HUES64 (cell line): ENCODE results near the gene GGTLC3.
"Not testable (repeated sequence)": the region's sequence is repeated elsewhere in the genome, so short reads cannot be mapped to it uniquely, and the experiment has no call there.

Experiments used
- H3K27ac ChIP-seq: 2 replicates; pipeline ENCODE4 v1.7.0; 2013; ENCODE audit warnings: low read depth, low read length, inconsistent platforms
- H3K27me3 ChIP-seq: 2 replicates; pipeline ENCODE4 v1.6.1; 2013; ENCODE audit warnings: mild to moderate bottlenecking, low read length; ENCODE audit not compliant: insufficient read depth
- H3K36me3 ChIP-seq: 2 replicates; pipeline ENCODE4 v1.6.1; 2013; ENCODE audit warnings: mild to moderate bottlenecking, low read length; ENCODE audit not compliant: insufficient read depth
- H3K4me1 ChIP-seq: 2 replicates; pipeline ENCODE4 v1.6.1; 2013; ENCODE audit warnings: mild to moderate bottlenecking, low read length, moderate library complexity; ENCODE audit not compliant: insufficient read depth
- H3K4me3 ChIP-seq: 2 replicates; pipeline ENCODE4 v1.5.1; 2013; ENCODE audit warnings: mild to moderate bottlenecking, low read length, moderate library complexity
- H3K9ac ChIP-seq: 2 replicates; pipeline ENCODE4 v1.6.1; 2013; ENCODE audit warnings: mild to moderate bottlenecking, low read depth, low read length
- H3K9me3 ChIP-seq: 2 replicates; pipeline ENCODE4 v1.6.1; 2013; ENCODE audit warnings: low read depth, low read length; ENCODE audit not compliant: insufficient read depth
- WGBS: fragments of 150-250, 120-280 bp; methylation state at CpG from one replicate; pipeline ENCODE4 v1.1.7; 2013; ENCODE audit warnings: missing lambda C conversion rate; 5-methylcytosine and 5-hydroxymethylcytosine counted together

GGTLC3 gene

DNA sequence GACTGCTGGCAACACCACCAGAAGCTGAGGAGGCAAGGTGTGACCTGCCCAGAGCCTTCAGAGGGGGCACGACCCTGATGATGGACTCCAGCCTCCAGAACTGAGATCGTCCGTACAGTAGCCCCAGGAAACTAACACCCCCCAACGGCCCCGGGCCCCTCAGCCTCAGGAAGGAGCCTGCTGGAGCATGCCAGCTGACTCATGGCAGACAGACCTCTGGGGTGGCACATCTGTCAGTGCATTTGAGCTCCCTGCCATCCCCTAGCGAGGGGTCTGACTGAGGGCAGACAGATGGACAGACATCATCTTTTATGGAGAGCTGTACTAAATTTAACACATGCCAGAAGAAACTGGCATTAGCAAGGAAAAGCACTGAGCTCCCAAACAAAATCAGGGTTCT is 22.0 kb upstream of the GGTLC3 start:
- not testable (repeated sequence) for H3K9me3 ChIP-seq, H3K27ac ChIP-seq, H3K36me3 ChIP-seq, H3K4me1 ChIP-seq, H3K27me3 ChIP-seq, H3K9ac ChIP-seq, H3K4me3 ChIP-seq
- WGBS = 95% methylated on average over 5 of the region's 6 CpGs

DNA sequence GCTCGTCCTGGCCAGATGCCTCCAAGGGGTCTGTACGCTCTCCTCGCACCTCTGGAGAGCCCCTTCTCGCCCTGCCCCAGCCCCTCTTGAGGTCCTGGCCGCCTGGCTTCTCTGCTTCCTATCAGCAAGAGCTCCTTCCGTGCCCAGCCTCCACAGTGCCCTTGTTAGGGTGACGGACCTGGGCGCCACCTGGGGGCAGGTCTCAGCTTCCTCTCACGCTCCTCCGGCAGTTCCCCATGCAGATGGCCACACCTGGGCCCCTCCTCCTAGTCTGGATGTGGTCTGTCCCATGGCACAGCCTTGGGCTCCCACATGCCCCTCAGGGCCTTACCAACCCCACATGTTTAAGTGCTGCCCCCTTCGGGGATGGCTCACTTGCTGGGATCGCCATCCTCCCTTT is 16.4 kb upstream of the GGTLC3 start:
- H3K4me1 ChIP-seq, H3K4me3 ChIP-seq, H3K27ac ChIP-seq, H3K9ac ChIP-seq, H3K36me3 ChIP-seq, H3K27me3 ChIP-seq, H3K9me3 ChIP-seq: not testable (repeated sequence)
- WGBS = no CpG with 5 or more reads among the region's 12 CpGs

DNA sequence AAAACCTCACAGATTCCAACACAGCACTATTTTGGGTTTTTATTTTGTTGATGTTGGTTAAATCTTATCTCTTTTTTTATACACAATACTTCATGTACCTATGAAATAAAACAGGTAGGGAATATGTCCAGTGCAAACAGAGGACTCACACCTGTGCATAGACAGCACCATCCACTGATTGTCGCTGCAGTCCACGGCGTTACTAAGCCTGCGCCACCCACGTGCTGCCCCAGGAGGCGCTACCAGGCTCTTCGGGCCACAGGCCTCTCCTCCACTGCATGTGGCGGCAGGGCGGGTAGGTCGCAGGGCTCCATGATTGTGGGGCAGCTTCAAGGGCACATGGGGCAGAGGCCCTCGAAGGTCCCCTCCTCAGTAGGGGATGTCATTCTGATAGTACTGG is 15.7 kb upstream of the GGTLC3 start:
- not testable (repeated sequence) for H3K9ac ChIP-seq, H3K27me3 ChIP-seq, H3K9me3 ChIP-seq, H3K27ac ChIP-seq, H3K36me3 ChIP-seq, H3K4me3 ChIP-seq, H3K4me1 ChIP-seq
- WGBS = no CpG with 5 or more reads among the region's 11 CpGs

DNA sequence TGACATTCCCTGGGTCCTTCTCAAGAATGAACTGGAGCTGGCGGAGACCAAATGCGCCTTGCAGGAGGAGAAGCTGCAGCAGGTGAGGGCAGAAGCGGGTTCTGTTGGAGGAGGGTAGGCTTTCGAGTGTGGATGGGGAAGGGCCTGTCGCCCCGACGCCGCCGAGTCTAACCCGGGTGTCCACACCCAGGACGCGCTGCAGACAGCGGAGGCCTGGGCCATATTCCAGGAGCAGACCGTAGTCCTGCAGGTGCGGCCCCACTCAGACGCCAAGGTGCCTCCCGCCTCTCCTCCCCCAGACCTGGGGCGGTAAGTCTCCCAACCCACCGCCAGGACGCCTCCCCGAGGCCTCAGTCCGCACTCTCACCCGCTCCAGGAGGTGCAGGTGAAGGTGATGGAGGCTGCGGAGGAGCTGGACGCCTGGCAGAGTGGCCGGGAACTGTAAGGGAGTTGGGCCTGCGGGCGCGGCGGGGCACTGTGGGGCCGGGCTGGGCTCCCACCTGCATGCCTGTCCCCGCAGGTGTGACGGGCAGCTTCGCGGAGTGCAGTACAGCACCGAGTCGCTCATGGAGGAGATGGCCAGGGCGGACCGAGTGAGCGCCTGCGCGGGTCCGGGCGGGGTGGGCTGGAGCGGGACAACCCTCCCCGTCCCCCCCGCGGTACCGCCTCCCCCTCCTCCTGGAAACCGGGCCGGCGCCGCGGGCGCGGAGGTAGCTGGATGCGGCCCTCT is 11.6 kb upstream of the GGTLC3 start:
- H3K9ac ChIP-seq, H3K4me3 ChIP-seq, H3K27ac ChIP-seq, H3K9me3 ChIP-seq, H3K36me3 ChIP-seq, H3K4me1 ChIP-seq, H3K27me3 ChIP-seq: not testable (repeated sequence)
- no CpG with 5 or more reads among the region's 57 CpGs for WGBS

DNA sequence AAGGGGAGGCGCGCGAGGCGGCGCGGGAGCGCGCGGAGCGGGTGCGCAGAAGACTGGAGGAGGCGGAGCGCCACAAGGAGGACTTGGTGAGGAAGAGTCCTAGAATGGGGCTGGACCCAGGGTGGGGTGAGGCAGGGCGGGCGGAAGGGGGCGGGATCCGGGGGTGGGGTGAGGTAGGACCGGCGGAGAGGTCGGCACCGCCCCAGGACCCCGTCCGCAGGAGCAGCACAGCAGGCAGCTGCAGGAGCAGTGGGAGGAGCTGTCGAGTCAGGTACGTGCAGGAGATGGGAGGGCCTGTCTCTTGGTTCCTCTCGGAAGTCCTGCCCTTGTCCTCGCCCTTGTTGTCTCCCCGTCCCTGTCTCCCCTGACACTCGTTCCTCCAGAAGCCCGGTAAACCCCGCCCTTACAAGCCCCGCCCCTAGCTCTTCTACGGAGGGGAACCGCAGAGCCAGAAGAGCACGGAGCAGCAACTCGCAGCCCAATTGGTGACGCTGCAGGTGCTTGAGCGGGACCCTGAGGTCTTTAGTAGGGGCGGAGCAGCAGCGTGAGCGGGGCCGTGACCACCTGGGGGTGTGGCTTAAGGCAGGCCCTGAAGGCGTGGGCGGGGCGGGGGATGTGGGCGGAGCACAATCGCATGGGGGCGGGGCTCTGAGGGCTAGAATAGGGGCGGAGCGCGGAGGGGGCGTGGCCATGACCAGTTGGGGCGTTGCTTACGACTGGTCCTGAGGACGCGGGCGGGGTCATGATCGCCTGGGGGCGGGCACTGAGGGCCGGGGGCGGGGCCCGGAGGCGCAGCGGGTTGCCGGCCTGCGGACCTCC is 10.8 kb upstream of the GGTLC3 start:
- WGBS = no CpG with 5 or more reads among the region's 66 CpGs
- not testable (repeated sequence) for H3K4me1 ChIP-seq, H3K9ac ChIP-seq, H3K27me3 ChIP-seq, H3K9me3 ChIP-seq, H3K27ac ChIP-seq, H3K36me3 ChIP-seq
- peak overlapping the region; percentile 23; the same call in 1 of the 2 replicates for H3K4me3 ChIP-seq

DNA sequence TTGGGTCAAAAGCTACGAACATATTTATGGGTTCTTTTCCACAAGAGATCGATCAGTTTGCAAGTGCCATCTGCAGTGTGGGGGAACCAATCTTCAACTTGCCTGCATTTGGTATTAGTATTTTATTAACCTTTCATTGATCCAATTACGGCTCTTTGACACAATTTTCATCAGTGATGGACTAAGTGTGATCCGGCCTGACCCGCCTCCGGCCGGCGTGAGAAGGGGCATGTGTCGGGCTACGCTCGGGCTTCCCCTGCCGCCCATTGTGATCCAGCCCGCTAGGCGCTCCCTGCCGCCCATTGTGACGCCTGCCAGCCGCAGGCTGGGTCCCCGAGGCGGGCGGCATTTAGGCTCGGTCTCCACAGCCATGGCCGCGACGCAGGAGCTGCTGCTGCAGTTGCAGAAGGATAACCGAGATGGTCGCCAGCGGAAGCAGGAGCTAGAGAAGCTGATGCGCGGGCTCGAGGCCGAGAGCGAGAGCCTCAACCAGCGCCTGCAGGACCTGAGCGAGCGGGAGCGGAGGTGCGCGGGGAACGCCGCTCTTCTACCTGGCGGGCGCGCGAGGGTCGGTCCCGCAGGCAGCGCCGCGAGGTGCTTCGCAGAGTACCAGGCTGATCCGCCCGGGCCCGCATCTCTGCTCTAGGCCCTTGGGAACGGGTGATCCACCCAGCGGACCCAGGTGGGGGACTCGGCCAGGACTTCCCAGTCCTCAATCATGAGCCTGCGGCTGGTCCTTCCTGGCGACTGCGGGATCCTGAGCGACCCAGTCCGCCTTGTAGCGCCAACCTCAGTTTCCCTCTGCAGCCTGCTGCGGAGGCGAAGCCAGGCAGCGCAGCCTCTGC is 10.0 kb upstream of the GGTLC3 start, which contains the start of gene TMEM191B:
TSS of gene TMEM191B (plus strand) at position 51 of the 845 bp plus-strand sequence. CDS start at position 230, 179 bp downstream.
- H3K4me1 ChIP-seq, H3K27me3 ChIP-seq, H3K27ac ChIP-seq, H3K36me3 ChIP-seq, H3K9me3 ChIP-seq, H3K9ac ChIP-seq: not testable (repeated sequence)
- H3K4me3 ChIP-seq = peak within 1 kb of the TSS; percentile 23; the same call in 1 of the 2 replicates
- whole genome bisulfite sequencing = no CpG with 5 or more reads among the region's 65 CpGs

DNA sequence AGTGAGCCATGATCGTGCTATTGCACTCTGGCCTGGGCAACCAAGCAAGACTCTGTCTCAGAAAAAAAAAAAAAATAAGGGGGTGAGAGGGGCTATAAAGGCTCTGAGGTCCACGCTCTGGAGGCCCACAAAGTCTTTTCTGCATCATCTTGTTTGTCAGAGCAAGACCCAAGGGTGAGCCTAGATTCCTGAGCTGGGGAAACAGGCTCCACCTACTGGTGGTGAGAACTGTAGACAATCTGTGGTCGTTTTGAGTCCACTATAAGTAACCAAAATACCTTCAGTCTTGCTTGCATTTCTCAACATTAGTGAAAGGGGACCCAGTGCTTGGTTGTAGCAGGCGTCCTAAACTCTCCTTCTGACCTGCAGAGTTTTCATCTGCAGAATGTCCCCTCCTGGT is 5.4 kb upstream of the GGTLC3 start:
- H3K9me3 ChIP-seq, H3K4me3 ChIP-seq, H3K36me3 ChIP-seq, H3K27ac ChIP-seq, H3K27me3 ChIP-seq, H3K4me1 ChIP-seq, H3K9ac ChIP-seq: not testable (repeated sequence)
- no CpG with 5 or more reads among the region's 4 CpGs for WGBS

DNA sequence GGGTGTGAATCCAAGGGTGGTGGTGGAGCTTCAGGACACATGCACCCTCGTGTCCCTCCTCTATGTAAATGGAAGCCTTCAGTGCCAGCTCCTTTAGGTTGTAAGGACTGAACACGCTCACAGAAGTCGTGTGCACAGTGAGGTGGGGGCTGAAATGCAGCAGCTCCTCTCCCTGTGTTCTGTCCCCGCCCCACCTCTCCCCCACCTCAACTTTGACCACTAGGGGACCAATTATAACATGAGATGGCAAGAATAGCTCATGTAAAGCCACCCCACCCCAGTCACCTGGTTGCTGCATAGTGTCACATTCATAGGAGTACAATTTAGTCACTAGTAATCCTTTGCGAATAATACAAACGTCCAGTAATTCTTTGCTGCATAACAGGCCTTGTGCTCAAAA is 4.8 kb upstream of the GGTLC3 start:
- H3K27ac ChIP-seq, H3K9ac ChIP-seq, H3K27me3 ChIP-seq, H3K4me3 ChIP-seq, H3K4me1 ChIP-seq, H3K9me3 ChIP-seq, H3K36me3 ChIP-seq: not testable (repeated sequence)
- WGBS = no CpG with 5 or more reads among the region's 6 CpGs

DNA sequence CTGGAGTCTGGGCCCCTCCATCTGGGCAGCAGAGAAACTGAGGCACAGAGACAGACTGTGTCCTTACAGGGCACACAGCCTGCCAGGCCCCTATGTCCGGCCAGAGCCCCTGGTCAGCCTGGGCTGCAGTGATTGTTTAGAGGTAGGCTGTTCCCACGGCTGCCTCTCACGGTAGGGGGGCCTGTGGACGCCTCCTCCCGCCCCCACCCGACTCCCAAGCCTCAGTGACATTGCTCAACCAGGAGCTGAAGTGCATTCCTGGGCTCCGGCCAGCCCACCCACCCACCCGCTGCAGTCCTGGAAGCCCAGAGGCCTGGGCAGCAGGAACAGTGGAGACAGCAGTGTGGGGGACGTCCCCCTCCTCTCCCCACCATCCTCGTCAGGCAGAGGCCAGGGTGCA is 4.5 kb downstream of the GGTLC3 start:
- not testable (repeated sequence) for H3K4me1 ChIP-seq, H3K36me3 ChIP-seq

DNA sequence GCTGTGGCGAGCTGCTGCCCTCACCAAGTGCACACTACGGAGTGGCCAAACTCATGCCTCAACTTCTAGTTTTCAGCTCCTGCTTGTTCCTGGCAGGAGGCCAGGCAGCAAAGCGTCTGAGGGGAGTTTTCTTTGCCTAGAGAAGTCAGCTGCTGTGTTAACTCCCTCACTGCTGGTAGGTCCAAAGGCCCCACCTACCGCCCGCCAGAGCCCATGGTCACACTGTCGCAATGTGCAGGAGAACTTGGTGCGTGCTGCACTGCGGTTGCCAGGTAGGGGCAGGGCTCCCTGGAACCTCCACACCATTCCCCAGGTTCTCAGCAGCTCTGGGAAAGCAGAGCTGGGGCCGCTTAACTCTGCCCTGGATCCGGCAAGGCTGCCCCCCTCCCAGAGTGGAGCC is 5.6 kb downstream of the GGTLC3 start:
- not testable (repeated sequence) for H3K4me3 ChIP-seq, H3K9ac ChIP-seq, H3K36me3 ChIP-seq, H3K4me1 ChIP-seq, H3K9me3 ChIP-seq, H3K27me3 ChIP-seq, H3K27ac ChIP-seq
- no CpG with 5 or more reads among the region's 10 CpGs for WGBS

More for the DNA sequence above, 4.5 kb downstream of the GGTLC3 start:
- not testable (repeated sequence) for H3K27me3 ChIP-seq, H3K9ac ChIP-seq, H3K4me3 ChIP-seq, H3K27ac ChIP-seq, H3K9me3 ChIP-seq
- no CpG with 5 or more reads among the region's 10 CpGs for WGBS

DNA sequence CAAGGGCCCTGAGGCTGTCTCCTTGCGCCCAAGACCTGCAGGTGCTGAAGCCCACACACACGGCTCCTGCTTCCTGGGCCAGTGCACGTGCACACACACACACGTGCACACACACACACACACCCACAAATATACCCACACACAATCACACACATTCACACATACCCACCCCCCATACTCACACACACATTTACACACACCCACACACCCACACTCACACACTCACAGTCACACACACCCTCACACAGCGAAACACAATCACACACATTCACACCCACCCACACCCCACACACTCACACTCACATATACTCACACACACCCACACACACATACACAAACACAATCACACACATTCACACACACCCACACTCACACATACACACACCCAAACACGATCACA is 6.6 kb downstream of the GGTLC3 start:
- H3K4me3 ChIP-seq, H3K9ac ChIP-seq, H3K4me1 ChIP-seq, H3K36me3 ChIP-seq, H3K9me3 ChIP-seq, H3K27me3 ChIP-seq, H3K27ac ChIP-seq: not testable (repeated sequence)
- 86% methylated on average over 6 of the region's 6 CpGs for WGBS
